HG03520 (cell line): Measurements from ENCODE around the gene NUDT9.
A peak's percentile ranks its signal among the peaks of the same experiment; 100 is the strongest.
"Not testable (repeated sequence)": the region's sequence is repeated elsewhere in the genome, so short reads cannot be mapped to it uniquely, and the experiment has no call there.

ENCODE experiments used
- ATAC-seq: cut with Tn5 transposase; IDR thresholded peaks from one replicate; pipeline ENCODE4 v1.9.1; 2021; ENCODE audit warnings: mild to moderate bottlenecking, moderate library complexity; ENCODE audit not compliant: unreplicated experiment

Gene NUDT9

GRCh38 chr4:87461281-87461700 is 38.9 kb downstream of the NUDT9 start:
- ATAC-seq = no peak

GRCh38 chr4:87462102-87462501 is 39.7 kb downstream of the NUDT9 start:
- ATAC-seq = no peak

GRCh38 chr4:87465739-87466366 is 43.5 kb downstream of the NUDT9 start:
- ATAC-seq = no peak

- no peak for ATAC-seq
Observed at GRCh38 chr4:87469390-87469789, 47.0 kb downstream of the NUDT9 start.

GRCh38 chr4:87476934-87477333 is 54.6 kb downstream of the NUDT9 start:
- no peak for ATAC-seq

GRCh38 chr4:87478732-87479250 is 56.4 kb downstream of the NUDT9 start:
- ATAC-seq = no peak

- no peak for ATAC-seq
Observed at GRCh38 chr4:87481377-87481776, 59.0 kb downstream of the NUDT9 start.

- ATAC-seq = not testable (repeated sequence)
Observed at GRCh38 chr4:87483247-87483646, 60.9 kb downstream of the NUDT9 start.

- not testable (repeated sequence) for ATAC-seq
Observed at GRCh38 chr4:87488666-87489065, 66.3 kb downstream of the NUDT9 start.

- ATAC-seq = no peak
Observed at GRCh38 chr4:87489678-87490077, 67.3 kb downstream of the NUDT9 start.

- no peak for ATAC-seq
Observed at GRCh38 chr4:87490664-87491369, 68.4 kb downstream of the NUDT9 start.

- no peak for ATAC-seq
Observed at GRCh38 chr4:87491436-87491835, 69.1 kb downstream of the NUDT9 start.

- ATAC-seq = not testable (repeated sequence)
Observed at GRCh38 chr4:87491851-87492250, 69.5 kb downstream of the NUDT9 start.

GRCh38 chr4:87493115-87493514 is 70.7 kb downstream of the NUDT9 start:
- ATAC-seq = no peak

GRCh38 chr4:87497159-87497558 is 74.8 kb downstream of the NUDT9 start:
- ATAC-seq = no peak

- no peak for ATAC-seq
Observed at GRCh38 chr4:87497578-87497977, 75.2 kb downstream of the NUDT9 start.

GRCh38 chr4:87498446-87498900 is 76.1 kb downstream of the NUDT9 start:
- ATAC-seq = peak; percentile 51

GRCh38 chr4:87499403-87500091 is 77.2 kb downstream of the NUDT9 start:
- ATAC-seq = peak; percentile 79

- peak; percentile 47 for ATAC-seq
Observed at GRCh38 chr4:87500092-87500462, 77.7 kb downstream of the NUDT9 start.

- no peak for ATAC-seq
Observed at GRCh38 chr4:87502580-87503238, 80.3 kb downstream of the NUDT9 start.

- ATAC-seq = no peak
Observed at GRCh38 chr4:87505862-87506261, 83.5 kb downstream of the NUDT9 start.
